Measurements from ENCODE around the gene VWF.

VWF gene

DNA sequence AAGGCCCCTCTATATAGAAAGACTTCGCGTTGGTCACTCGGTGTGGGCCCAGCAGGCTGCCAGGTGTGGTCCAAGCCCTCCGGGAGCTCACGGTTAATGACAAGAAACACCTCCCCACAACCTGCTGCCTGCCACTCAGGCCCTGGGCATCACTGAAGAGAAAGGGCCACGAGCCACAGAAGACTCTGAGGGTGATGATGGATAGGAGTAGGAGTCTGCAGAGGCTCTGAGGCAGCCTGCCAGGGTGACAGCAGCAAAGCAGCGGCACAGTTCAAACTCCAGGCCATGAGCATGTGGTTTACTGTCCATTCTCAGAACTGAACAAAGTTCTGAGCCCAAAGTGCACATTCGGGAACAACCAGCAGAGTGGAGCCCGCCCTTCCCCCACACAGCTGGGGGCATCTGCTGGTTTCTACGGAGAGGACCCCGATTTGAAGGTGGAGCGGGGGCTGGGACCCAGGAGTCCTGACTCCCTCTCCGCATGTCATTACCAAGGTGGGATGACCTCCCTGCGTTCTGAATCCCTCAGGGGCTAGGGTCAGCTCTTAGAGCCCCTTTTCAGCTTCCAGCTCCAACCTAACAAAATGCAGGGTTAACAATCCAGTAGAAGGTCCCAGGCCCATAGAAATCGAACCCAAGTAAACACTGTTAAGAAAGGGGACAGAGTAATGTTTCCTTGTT lies 65.8 kb downstream of the VWF start:
- no peak for DNase-seq

DNA sequence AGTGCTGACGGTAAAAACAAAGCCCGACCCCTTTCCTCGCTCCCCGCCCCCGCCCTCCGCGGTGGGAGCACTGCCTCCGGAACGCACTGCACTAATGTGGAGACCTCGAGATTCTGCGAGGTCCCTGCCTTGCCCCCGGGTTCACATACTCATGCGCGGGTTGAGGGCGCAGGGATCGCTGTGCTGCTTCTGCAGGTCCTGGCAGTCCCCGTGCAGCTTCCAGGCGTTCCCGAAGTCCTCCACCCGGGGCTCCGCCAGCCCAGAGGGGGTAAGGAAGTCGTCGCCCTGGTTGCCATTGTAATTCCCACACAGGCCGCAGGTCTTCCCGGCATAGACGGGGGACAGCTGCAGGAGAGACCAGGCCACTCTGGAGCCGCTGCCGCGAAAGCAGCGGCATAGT lies 66.8 kb downstream of the VWF start:
- DNase-seq: no peak

DNA sequence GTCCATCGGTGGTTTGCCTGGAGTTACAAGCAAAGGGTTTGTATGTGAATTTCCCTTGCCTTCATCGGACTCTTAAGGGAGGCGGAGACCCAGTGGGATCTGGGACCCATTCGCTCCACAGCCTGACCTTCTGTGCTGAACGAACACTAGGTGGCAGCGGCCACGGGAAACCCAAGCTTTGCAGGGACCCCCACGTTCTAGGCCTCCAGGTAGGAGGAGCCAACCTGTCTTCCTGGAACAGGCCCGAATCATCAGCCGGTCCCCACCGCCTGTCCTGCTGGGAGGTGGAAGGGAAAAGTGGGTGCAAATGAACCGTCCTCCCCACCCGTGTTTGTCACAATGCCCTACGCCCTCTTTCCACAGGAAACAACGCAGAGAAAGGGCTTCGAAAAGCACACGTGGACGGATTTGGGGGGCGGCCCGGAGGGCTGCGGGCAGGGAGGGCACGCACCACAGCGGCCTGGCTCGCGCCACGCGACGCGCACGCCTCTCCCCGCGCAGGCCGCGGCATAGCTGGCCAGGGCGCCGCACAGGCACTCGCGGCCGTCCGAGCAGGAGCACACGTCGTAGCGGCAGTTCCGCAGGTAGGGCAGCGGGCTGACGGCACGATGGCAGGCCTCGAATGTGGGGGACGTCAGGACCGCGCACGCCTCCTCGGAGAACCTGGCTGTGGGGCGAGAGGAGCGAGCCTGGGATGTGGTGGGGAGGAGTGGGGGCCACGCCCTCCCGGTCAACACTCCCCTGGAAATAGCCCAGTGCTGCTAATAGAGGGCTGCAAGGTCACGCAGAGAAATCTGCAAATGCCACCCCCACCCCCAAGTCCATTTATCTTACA lies 67.8 kb downstream of the VWF start:
- no peak for DNase-seq

DNA sequence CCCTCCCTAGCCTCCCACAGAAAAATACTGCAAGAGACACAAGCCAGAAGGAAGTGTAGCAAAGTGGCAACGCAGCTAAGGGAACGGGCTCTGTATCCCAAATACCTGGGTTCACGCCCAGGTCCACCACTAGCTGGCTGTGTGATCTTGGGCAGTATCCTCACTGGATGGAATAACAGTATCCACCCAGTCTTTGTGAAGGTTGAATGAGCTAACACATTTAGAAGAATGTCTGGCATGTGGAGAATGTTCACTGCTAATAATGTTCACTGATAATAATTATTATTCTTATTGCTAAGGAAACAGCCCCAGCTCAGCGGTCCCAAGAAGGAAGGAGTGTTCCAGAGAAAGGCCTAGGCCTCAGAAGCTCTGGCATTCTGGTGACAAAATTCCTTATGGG lies 70.9 kb downstream of the VWF start:
- DNase-seq: no peak

GRCh38 chr12:6052940-6053329 lies 71.5 kb downstream of the VWF start:
- DNase-seq: no peak

- no peak for DNase-seq
These were observed 72.1 kb downstream of the VWF start for GRCh38 chr12:6052206-6052939.

- DNase-seq: no peak
These were observed 74.5 kb downstream of the VWF start for GRCh38 chr12:6049992-6050391.

DNA sequence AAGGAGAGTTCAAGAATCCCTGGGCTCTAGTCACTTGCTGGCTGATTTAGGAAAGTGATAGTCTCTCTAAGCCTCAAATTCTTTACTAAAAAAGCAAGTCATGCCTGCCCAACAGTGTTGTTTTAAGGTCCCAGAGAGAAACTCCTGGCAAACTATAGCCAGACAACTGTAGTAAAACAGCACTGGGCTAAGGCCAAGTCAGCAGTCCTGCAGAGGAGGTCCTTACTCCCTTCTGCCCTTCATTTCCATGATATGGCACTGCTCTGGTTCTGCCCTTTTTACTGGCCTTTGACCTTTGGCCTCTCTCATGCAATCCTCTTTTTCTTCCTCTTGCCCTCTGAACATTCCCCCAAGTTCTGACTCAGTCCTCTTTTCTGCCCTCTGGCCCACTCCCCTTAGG lies 74.9 kb downstream of the VWF start:
- DNase-seq: no peak

DNA sequence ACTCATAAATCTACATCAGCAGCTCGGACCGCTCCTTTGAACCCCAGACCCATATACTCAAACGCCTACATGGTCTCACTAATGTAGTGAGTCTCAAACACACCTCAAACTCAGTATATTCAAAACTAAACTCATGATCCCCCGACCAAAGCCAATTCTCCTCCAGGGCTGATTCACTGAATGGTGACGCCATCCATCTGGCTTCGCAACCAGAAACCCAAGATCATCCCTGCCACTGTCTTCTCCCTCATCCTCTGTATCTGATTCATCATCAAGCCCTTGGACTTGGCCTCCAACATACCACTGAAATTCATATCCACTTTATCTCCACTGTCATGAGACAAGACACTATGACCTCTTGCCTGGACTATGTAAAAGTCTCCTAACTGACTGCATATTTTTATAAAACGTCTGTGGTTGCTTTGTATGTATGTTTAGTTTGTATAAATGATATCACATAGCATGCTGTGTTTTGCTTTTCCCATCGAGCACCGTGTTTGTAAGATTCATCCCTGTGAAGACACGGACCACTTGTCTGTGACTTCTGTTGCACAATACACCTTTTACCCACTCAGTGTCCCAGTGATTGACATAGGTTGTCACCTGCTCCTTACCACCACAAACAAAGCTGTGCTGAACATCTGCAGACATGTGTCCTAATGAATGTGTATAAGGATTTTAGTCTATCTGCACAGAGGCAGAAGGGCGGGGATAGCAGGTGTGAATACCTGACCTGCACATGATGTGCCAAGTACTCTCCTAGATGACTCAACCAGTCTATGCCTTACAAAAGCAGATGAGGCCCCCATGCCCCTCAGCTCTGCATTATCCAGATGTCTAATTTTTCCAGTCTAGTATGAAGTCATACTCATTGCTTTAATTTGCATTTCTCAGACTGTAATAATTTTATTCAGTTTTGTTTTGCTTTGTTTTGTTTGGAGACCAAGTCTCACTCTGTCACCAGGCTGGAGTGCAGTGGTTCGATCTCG lies 76.9 kb downstream of the VWF start:
- peak; percentile 7 for DNase-seq

DNA sequence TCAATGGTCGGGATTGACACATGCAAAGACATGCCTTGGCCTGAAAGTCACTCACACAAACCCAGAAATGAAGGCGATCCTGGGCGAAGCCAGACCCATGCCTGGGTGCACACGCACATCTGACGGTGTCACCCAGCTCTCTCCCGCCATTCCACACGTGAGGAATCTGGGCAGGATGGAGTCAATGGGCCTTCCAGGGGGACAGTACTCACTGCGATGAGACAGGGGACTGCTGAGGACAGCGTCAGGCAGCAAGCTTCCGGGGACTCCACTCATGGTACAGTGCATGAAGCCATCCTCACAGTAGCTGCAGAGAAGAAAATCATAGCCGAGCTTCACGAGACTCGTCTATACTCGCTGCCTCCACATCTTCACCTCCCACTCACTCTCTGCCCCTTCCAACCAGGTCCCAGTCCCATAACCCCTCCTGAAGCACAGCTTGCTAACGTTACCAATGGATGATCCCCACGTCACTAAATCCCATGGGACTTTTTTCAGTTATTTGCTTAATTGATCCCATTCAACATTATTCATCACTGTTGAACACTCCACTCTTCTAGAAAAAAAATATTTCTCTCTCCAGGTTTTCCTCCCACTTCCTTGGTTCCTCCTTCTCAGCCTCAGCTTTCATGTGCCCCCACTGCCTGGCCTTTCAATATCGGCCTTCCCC lies 77.8 kb downstream of the VWF start:
- no peak for DNase-seq

DNA sequence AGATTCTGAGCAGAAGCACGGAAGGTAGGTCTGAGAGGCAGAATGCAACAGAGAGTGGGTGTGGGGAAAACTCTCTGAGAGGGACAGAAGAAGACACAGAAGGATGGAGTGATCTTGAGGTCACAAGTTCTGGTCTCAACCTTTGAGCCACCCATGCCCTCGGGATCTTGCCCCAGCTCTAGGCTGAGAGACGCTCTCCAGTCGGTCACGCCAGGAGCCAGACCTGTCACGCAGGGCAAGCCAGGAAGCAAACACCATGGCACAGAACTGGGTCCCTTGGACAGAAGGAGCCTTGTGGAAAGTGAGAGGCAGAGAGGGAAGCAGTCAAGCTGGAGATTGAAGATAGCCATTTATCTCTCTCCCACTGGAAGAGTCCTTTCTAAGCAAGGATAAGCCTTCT lies 79.0 kb downstream of the VWF start:
- DNase-seq: no peak

GRCh38 chr12:6044082-6044481 lies 80.4 kb downstream of the VWF start:
- DNase-seq: no peak

DNA sequence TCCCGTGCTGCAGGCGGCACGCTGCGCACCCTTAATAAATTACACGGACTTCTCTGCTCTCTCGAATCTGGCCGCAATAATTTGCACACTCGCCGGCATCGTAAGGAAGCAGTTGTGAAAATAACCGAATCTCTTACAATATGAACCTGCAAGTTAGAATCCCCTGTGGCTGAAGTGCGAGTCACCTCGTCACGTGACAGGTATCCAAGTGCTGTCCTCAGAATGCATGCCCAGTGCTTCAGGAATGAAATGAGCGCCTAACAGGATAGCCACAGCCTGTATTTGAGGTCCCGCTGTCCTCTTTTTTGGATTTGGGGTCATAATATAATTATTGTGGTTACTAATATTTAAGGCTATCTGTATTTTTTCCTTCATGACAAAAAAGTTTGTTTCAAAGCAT lies 82.0 kb downstream of the VWF start:
- DNase-seq: no peak

- no peak for DNase-seq
These were observed 82.6 kb downstream of the VWF start for GRCh38 chr12:6041891-6042290.

DNA sequence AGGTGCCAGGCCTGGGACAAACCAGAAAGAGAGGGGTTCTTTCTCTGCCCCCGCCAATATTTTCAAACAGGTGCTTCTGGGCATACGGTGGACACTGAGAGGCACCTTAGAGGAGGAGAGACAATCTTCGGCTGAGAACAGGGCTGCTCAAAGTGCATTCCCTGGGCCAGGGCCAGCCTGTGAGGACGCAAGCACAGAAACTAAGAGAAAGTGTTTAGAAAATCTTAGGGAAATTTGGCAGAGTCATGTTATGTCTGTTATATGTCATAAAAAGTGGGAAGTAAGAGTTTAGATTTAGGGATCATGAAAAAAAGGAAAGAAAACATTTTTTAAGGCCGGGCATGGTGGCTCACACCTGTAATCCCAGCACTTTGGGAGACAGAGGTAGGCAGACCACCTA lies 83.7 kb downstream of the VWF start:
- no peak for DNase-seq

- DNase-seq: peak; percentile 65
These were observed 84.4 kb downstream of the VWF start for GRCh38 chr12:6039894-6040601.

DNA sequence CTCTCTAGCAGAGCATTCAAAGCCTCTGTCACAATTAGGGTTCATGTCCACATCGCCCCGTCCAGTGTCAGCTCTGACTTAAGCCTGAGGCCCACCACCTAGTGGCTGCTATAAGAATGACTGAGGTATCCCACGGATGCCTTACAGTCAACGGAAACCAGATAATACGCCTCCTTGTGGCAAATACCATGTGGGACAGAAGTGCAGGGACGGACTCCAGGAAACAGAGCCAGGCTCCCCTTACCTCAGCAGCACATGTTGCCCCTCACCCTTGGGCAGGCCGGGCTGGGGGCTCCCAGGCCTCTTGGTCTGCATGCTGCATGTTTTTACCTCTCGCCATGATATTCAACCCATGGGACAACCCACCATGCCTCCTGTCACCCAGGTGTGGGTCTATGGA lies 86.3 kb downstream of the VWF start:
- DNase-seq: peak; percentile 76

GRCh38 chr12:6037459-6037858 lies 87.0 kb downstream of the VWF start:
- DNase-seq: no peak

- DNase-seq: no peak
These were observed 88.0 kb downstream of the VWF start for GRCh38 chr12:6036509-6036908.

DNA sequence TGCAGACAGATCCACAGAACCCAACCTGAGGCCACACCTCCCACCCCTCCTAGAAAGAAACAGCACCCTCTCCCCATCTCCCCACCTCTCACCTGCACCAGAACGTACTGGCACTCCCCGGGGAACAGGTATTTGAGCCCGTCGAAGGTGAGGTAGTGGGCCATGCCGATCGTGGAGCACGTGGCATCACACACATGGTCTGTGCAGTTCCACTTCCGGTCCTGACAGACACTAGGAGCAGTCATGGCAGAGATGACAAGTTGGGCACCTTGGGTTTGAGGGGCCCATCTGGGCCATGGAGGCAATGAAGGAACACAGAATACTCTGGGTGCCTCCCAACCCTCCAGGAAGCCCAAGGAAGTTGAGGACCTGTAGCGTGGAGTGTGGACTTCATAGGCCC lies 89.9 kb downstream of the VWF start:
- no peak for DNase-seq

GRCh38 chr12:6033546-6033945 lies 90.9 kb downstream of the VWF start:
- DNase-seq: no peak
